Measurements from ENCODE around the gene OR10J5. TPM values are rescaled to one million over a fixed set of nuclear protein-coding genes. Genes with fewer than 3 reads are reported as not detected.

OR10J5 gene
- total and polyA plus RNA-seq, 2 donors (not counting 1 experiment from before 2014, with no cell fraction given), result not detected

Other genes starting within 250 kb of the OR10J5 start
- not detected in 2 replicates for gene FCER1A, start 233.7 kb downstream of the OR10J5 start, total RNA-seq
- gene FCER1A, start 233.7 kb downstream of the OR10J5 start, polyA plus RNA-seq, result 0.66 and 0.69 TPM in 2 replicates
- gene OR10J4, start 103.8 kb downstream of the OR10J5 start, total RNA-seq, result not detected in 2 replicates
- gene OR10J4, start 103.8 kb downstream of the OR10J5 start, polyA plus RNA-seq, result not detected in 2 replicates
- not detected in 2 replicates for gene OR10J1, start 96.3 kb downstream of the OR10J5 start, total RNA-seq
- not detected in 2 replicates for gene OR10J1, start 96.3 kb downstream of the OR10J5 start, polyA plus RNA-seq
- not detected in 2 replicates for gene APCS, start 51.8 kb upstream of the OR10J5 start, total RNA-seq
- not detected in 2 replicates for gene APCS, start 51.8 kb upstream of the OR10J5 start, polyA plus RNA-seq
- not detected in 2 replicates for gene CRP, start 178.6 kb upstream of the OR10J5 start, total RNA-seq
- not detected in 2 replicates for gene CRP, start 178.6 kb upstream of the OR10J5 start, polyA plus RNA-seq
- 9.5 and 9.6 TPM in 2 replicates for gene DUSP23, start 245.0 kb upstream of the OR10J5 start, total RNA-seq
- gene DUSP23, start 245.0 kb upstream of the OR10J5 start, polyA plus RNA-seq, result 10.5 and 15.8 TPM in 2 replicates